Transverse colon (tissue), 4 donors: ENCODE data around the gene MT1X.

Experiments
- POLR2A ChIP-seq: fragments of 450-650 bp; IDR thresholded peaks from one replicate; pipeline ENCODE4 v1.6.1; 2016; ENCODE audit warnings: antibody characterized with exemption, mild to moderate bottlenecking, moderate library complexity
- POLR2AphosphoS5 ChIP-seq, 3 donors: sonication (generic); formaldehyde crosslinking; IDR thresholded peaks; one replicate each; pipeline ENCODE4 v1.6.1; 2016; ENCODE audit warnings: antibody characterized with exemption in 3 of 3
- TF ChIP-seq, protein P1 (sequence below), 5 experiments: fragments of 200-600 bp in 3 of 5; fragments of 450-650 bp in 2 of 5; sonication (generic) in 3 of 5; IDR thresholded peaks; 1 replicate in 2 of 5; 2 replicates in 3 of 5; pipeline ENCODE4 v1.5.1; 2016 to 2017; ENCODE audit warnings: antibody characterized with exemption in 5 of 5, inconsistent platforms in 3 of 5, mild to moderate bottlenecking in 2 of 5, moderate library complexity in 1 of 5

DNA sequence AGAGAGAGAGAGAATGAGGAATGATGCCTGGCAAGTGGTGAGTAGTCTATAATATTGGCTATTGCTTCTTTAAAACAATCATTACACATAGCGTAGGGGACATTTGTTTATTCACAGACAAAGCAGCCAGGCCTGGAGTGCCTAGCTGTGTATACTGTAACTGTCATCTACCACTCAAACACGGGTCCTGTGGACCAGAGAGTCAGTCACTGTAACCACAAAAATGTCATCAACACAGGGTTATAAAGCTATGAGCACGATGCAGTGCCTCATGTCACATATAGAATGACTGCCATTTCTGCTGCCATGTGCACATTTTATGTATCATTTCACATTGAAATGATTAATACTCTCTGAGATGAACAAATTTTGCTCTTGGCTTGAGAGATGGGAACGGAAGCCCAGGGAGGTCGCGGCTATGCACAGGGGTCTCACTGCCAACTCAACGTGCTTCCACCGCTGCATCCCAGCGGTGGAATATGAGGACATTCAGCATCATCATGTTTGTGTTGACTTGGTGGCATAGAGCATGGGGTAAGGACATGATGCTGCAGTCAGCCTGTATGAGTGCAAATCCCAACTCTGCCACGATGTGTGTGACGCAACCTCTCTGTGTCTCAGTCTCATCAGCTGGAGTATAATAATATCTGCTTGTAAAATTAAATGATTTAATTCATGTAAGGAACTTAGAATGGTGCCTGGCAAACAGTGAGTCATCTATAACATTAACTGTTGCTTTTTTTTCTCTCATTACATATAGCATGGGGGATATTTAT is 9.3 kb upstream of the MT1X start:
- TF ChIP-seq POLR2A = no peak
- no peak for TF ChIP-seq POLR2AphosphoS5 (IDR thresholded peaks at IDR 0.05)
- TF ChIP-seq, protein P1, sequence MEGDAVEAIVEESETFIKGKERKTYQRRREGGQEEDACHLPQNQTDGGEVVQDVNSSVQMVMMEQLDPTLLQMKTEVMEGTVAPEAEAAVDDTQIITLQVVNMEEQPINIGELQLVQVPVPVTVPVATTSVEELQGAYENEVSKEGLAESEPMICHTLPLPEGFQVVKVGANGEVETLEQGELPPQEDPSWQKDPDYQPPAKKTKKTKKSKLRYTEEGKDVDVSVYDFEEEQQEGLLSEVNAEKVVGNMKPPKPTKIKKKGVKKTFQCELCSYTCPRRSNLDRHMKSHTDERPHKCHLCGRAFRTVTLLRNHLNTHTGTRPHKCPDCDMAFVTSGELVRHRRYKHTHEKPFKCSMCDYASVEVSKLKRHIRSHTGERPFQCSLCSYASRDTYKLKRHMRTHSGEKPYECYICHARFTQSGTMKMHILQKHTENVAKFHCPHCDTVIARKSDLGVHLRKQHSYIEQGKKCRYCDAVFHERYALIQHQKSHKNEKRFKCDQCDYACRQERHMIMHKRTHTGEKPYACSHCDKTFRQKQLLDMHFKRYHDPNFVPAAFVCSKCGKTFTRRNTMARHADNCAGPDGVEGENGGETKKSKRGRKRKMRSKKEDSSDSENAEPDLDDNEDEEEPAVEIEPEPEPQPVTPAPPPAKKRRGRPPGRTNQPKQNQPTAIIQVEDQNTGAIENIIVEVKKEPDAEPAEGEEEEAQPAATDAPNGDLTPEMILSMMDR (IDR thresholded peaks at IDR 0.05) = no peak
